Activated T-cell treated with anti-CD3 and anti-CD28 coated beads for 4 hours (primary cell): ENCODE measurements around the gene ITPRIPL1.
A peak's percentile ranks its signal among the peaks of the same experiment; 100 is the strongest.
"Not testable (repeated sequence)": the region's sequence is repeated elsewhere in the genome, so short reads cannot be mapped to it uniquely, and the experiment has no call there.

Experiments used
- DNase-seq: peaks from one replicate; pipeline ENCODE4 v3.0.0-alpha.2; 2020

Gene ITPRIPL1, protein sequence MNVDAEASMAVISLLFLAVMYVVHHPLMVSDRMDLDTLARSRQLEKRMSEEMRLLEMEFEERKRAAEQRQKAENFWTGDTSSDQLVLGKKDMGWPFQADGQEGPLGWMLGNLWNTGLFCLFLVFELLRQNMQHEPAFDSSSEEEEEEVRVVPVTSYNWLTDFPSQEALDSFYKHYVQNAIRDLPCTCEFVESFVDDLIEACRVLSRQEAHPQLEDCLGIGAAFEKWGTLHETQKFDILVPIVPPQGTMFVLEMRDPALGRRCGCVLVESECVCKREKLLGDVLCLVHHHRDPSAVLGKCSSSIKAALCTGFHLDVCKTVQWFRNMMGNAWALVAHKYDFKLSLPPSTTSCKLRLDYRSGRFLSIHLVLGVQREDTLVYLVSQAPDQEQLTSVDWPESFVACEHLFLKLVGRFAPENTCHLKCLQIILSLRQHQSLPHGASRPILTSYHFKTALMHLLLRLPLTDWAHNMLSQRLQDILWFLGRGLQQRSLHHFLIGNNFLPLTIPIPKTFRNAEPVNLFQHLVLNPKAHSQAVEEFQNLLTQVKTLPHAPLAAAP

DNA sequence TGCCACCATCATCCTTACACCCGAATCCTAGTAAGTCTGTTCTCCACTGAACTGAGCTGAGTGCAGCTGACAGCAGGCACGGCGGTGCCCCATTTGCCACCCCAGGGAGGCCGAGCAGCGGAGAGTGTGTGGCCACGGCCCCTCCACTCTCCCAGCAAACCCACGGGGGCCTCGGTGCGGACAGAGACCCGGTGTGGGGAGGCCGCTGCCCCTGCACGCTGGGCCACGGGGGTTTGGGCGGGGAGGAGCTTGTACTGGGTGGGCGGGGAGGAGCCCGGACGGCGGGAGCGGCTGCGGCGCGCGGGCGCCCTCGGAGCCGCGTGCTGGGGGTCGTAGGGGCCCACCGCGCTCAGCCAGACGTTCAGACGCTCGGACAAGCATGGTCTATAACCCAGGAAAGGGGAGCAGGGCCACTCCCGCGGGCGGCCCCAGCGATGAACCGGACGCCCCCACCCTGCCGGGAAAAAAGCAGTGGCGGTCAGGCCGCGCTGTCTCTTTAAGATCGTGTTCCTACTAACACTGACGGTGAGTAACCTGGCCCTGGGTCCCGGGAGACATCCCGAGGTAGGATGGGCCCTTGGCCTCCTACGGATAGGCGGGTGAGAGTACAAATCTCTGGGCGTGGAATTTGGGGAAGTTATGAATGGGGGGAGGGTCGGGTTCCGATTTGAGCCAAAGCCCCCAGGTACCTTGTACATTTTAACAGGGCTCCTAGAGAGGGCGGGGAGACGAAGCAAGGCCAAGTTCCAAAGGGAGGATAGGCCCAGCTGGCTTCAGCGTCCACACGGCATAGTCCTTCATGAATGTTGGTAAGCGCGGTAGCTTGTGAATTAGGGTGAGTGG, at the start of gene ITPRIPL1:
Gene ITPRIPL1 (plus strand): TSS at position 277 of the 843 bp plus-strand sequence. CDS start 523 bp downstream, at position 800.
- no peak for DNase-seq

DNA sequence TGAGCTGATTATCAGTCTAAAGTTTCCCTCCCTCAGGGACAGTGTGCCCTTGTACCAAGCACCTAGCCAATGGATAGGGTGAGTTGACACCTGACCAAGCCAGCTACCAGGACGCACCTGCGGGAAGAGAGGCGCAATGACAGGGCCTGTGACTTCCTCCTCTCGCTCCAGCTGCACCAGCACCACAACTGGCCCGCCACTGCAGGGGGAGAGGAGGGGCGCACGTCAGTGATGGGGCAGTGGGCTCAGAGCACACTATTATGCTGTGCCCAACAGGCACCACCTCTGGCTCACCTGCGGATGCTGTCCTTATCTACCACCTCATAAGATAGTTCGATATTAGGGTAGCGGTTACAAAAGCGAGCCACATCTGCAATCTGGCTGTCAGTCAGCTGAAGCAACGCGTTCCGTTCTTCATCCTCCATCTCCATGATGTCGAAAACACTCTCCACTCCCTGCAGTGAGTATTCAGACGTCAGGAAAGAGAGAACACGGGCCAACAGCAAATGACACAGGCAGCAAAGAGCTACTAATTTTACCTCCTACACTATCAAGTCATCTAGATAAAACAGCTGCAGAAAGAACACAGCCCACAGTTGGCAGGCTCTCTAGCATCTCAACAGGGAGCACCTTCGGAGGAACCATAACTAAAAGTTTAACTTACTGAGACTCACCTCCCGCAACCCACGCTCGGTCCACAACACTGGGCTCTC, 48.2 kb upstream of the ITPRIPL1 start:
- DNase-seq, result no peak

DNA sequence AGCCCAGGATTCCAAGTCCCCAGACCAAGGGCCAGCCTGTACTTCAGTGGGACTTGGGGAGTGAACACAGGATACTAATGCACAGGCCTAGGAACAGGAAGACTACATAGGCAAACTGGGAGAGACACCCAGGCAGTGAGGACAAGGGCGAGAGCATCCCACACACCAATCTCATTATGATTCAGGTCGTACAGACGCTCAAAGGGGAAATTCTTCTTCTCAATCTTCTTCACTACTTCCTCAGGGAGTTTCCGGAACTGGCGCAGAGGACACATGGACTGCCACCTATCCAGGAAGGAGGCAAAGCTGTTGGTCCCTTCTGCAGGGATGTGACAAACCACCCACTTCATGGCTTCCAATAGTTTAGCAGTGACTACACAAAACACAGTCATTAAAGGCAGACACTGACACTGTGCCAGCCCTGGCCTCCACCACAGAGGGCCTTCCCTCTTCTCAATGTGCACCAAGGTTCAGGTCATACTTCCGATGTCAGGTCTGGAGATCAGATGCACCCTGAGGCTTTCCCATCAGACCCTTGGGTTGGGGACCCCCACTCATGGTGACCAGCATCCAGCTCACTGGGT, 37.8 kb upstream of the ITPRIPL1 start:
- DNase-seq, result no peak

DNA sequence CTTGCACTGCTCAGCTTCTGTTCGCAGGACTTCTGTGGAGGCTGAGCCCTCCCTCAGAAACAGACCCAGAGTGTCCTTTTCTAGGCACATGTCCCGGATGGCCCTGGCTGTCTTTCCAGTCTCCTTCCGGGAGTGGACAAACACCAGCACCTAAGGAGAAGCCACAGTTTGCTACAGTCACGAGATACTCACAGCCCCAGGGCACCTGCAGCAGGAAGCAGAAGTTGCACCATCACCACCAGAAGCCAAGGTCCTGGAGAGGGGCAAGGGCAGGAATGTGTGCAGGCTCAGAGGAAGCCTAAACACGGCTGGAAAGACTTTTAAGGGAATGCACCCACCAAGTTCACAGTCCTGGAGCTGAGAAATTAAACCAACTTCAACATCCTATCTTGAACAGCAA, 33.4 kb upstream of the ITPRIPL1 start:
- DNase-seq, result no peak

DNA sequence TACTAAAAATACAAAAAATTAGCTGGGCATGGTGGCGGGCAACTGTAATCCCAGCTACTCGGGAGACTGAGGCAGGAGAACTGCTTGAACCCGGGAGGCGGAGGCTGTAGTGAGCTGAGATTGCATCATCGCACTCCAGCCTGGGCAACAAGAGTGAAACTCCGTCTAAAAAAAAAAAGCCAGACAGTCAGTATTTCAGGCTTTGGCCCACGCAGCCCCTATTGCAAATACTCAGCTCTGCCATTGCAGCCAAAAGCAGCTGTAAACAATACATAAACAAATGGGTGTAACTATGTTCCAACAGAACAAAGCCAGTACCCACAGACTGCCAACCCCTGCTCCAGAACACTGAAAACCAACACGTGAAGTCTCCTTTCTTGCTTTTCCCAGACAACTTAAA, 30.8 kb upstream of the ITPRIPL1 start:
- not testable (repeated sequence) for DNase-seq

DNA sequence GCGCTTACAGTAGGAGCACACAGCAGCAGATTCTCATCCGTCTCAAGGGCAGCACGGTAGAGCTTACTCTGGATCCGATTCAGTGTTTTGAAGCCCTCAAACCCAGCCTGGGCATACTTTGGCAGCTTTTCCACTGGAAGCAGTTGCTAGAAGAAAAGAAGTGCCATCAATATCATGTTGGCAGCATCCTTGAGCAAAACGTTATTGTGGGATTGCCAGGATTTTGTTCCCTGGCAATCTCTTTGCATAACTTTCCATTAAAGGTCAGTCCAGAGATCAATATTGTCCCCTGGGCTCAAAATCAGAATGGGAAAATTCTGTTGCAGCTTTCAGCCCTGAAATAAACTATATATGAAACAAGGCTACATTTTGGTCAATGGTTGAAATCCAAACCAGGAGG, 28.2 kb upstream of the ITPRIPL1 start:
- no peak for DNase-seq

DNA sequence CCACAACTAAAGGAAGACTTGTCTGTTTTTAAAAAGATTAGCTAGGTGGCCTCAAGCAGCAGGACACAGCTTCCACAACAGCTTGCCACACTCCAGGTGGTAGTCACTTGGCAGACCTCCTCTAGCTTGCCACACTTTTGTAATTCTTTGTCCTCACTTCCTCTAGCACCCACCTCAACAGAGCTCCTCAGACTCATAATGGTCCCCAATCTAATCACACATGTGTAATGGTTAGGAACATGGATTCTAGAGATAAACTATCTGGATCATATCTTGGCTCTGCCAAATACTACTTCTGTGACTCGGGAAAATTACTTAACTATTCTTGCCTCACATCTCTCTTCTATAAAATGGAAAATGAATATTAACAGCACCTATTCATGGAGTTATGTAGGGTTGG, 23.3 kb upstream of the ITPRIPL1 start:
- DNase-seq, result no peak

DNA sequence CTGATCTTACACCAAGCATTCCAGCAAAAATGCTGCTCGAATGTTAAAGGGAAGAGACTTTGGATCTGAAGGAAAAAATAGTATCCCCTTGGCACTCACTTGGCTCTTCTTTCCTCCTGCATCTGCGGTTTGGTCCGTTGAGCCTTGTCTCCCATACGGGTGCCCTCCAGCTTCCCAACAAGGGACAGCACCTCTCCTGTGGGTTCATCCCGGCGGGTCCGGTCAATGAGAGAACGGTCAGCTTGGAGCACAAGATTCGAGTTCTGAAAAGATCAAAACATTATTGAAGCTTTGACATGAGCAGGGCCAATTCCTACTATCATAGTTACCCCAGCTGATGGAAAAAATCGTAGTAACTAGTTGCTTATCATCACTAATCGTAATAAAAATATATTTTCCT, 20.5 kb upstream of the ITPRIPL1 start:
- DNase-seq, result no peak

DNA sequence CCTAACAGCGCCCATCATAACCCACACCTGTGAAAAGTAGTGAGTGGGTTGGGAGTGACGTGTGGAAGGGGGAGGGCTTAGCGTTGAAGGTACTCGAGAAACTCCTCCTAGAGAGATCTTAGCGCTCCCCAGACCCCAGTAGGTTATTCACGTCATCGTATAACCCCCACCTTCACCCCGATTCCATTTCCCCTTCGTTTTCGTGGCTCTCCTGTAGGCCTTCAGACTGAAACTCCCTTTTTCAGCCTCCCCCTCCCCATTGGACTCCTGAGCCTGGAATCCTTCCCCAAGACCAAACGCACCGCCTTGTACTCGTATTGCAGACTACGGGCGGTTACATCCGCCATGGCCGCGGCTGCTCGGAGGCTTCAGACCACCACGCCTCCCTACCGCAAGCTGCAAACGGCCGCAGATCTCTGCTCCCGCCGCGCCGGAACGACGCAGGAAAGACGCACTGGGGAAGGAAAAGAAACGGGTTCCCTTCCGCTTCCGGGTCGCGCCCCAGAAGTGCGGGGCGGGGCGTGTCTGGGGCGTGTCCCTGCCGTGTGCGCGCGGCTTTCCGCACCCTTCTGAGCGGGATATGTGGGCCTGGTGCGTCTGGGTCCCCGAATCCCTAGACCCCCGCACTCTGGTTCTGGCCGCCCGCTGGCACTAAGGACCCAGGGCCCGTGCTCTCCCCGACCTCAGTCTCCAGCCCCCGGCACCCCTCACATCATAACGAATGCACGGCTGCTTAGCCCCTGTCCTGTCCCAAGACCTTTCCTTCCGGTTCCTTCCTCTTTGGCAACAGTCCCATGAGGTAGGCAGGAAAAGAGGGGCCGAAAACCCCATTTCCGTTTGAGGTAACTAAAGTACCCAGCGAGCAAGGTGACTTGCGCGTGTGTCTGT, 19.8 kb upstream of the ITPRIPL1 start, which contains the start of gene SNRNP200:
Gene SNRNP200 (minus strand): TSS at position 456 of the 888 bp plus-strand sequence. CDS start 109 bp downstream, at position 347.
- DNase-seq, result peak; percentile 88

DNA sequence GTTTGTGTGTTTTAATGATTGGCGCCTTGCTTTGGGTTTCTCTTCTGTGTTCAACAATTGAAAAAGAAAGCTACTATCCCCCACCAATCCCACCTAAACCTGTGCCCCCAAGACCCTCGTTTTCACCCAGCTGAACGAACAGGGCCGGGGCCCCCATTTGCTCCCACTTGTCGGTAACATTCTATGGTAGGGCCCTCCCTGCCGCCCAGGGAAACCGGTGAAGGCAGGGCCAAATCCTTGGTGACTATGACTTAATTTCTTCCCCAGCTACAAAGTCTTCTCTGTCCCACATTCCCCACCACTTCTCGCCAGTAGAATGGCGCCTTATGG, 19.2 kb upstream of the ITPRIPL1 start:
- DNase-seq, result no peak

DNA sequence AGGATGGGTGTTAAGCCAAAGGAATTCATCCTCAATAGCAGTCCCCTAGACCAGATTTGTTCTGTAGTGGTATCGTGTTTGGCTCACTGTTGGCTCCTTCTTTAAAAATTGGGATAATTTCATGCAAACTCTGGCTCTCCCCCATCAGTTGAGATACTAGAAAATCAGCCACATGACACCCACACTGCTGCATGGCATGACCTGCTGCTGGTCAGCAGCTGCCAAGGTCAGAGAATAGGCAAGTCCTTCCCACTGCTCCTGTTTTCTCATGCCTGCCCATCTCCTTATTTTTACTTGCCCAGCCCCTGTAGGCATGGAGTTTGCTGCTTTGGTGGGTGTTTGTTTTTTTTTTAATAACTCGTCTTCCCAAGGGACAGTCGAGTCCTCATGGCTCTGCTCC, 18.7 kb upstream of the ITPRIPL1 start:
- DNase-seq, result no peak

DNA sequence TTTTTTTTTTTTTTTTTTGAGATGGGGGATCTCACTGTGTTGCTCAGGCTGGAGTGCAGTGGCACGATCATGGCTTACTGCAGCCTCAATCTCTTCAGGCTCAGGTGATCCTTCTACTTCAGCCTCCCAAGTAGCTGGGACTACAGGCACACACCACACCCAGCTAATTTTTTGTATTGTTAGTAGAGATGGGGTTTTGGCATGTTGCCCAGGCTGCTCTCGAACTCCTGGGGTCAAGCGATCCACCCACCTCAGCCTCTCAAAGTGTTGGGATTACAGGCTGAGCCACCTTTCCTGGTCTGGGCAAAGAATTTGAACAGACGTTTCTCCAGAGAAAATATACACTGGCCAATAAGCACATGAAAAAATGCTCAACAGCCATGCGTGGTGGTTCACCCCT, 16.9 kb upstream of the ITPRIPL1 start:
- no peak for DNase-seq

DNA sequence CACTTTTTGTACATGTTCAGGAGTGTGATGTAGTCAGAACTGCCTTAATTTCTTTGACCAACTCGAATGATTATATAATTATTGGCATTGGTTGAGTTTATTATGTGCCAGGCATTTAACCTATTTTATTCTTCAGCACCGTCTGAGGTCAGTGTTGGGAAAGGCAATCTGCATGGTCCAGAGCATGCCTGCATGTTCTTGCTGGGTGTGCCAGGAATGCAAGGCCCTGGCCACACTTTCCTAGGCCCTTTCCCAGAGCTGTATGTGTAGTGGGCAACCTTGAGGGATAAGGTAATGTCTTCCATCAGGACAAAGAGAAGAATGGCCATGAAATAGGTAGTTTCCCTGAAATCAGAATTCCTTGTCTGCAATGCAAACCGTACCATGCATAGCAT, 10.1 kb upstream of the ITPRIPL1 start:
- DNase-seq, result no peak

DNA sequence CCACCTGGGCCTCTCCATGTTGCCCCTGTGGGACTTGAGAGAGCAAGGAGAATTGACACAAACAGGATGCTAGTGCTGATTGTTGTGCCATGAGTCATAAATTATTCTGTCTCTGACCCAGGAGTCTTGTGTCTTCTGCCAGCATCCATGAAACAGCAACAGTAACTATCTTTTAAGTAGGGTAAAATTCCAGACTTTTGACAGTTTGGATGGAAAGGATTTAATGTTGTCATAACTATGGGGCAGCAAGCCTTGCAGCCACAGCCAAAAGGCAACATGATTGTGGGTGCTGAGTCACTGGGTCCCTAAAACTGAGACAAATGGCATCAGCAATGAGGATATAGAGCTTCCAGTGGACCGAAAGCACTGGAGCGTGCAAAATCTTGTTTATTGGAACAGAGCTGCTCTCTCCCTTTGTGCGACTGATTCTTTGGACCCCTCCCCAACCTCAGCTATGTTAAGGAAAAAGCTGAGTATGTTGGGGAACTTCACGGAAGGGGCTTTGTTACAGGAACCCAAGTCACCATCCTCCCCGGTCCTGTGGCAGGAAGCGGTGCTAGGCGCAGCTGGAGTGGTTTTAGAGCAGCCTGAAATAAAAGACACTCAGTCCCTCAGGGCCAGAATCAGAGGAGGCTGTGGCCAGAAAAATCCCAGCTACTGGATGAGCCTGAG, 9.6 kb upstream of the ITPRIPL1 start:
- no peak for DNase-seq

DNA sequence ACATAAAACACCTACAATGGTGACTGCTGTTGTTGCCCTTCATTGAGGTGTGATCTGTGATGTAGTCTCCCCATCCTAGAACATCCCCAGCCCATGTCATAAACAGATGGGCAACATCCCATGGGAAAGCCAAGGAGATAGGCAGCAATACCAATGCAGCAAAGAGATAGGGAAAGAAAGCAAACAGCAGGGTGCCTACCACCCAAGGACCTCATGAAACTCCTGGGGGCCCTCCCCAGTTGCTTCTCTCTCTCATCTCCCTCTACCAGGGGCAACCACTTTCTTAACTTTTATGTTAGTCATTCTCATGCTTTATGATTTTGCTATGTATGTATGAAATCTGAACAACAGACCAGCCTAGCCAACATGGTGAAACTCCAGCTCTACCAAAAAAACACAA, 8.1 kb upstream of the ITPRIPL1 start:
- no peak for DNase-seq

DNA sequence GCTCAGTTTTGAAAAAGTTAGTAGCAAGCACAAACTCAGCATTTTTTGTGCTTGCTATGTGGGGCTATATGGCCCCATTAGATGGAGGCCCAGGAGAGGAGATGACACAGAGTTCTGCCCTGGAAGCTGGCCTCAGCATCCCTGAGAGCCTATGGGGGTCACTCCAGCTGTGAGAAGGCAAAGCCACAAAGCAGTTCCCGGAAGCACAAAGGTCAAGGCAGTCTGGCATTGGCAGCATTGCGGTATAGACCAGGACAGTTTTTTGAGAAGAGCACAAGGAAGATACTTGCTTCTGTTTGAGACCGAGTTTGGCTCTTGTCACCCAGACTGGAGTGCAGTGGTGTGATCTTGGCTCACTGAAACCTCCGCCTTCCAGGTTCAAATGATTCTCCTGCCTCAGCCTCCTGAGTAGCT, 7.5 kb upstream of the ITPRIPL1 start:
- DNase-seq, result no peak

DNA sequence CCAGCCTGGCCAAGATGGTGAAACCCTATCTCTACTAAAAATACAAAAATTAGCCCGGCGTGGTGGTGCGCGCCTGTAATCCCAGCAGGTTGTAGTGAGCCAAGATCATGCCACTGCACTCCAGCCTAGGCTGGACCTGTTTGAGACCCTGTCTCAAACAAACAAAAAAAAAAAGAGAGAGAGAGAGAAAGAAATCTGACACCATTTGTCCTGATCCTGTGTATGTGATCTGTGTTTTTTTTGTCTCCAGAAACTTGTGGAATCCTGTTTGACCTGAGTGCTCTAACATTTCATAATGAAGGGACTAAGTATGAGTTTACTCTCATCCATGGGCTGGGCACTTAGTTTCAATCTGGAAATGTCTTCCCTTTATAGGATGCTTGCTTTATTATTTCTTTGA, 6.4 kb upstream of the ITPRIPL1 start:
- no peak for DNase-seq

DNA sequence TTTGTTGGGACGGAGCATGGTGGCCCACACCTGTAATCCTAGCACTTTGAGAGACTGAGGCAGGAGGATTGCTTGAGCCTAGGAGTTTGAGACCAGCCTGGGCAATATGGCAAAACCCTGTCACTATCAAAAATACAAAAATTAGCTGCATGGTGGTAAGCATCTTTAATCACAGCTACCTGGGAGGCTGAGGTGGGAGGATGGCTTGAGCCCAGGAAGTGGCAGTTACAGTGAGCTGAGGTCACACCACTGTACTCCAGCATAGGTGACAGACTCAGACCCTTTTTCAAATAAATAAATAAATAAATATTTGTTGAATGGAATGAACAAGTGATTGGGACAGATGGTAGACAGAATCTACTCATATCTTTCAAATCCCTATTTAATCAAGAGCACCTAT, 5.7 kb upstream of the ITPRIPL1 start:
- DNase-seq, result no peak

DNA sequence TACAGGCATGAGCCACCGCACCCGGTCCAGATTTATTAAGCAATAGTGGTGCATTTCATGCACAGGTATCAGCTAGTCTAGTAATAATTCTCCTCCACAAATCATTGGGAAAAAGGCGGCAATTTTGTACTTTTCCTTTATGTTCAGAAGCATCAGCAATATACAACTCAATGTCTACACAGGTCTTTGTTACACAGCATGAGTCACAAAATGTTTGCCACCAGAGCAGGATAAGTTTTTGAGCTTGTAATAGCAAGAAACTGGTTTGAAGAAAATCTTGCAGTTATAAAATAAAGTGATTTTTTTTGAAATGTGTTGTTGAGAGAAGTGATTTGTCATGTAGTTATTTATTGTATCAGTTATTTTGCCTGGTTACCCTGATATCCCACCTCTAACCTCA, 4.8 kb upstream of the ITPRIPL1 start:
- DNase-seq, result no peak

DNA sequence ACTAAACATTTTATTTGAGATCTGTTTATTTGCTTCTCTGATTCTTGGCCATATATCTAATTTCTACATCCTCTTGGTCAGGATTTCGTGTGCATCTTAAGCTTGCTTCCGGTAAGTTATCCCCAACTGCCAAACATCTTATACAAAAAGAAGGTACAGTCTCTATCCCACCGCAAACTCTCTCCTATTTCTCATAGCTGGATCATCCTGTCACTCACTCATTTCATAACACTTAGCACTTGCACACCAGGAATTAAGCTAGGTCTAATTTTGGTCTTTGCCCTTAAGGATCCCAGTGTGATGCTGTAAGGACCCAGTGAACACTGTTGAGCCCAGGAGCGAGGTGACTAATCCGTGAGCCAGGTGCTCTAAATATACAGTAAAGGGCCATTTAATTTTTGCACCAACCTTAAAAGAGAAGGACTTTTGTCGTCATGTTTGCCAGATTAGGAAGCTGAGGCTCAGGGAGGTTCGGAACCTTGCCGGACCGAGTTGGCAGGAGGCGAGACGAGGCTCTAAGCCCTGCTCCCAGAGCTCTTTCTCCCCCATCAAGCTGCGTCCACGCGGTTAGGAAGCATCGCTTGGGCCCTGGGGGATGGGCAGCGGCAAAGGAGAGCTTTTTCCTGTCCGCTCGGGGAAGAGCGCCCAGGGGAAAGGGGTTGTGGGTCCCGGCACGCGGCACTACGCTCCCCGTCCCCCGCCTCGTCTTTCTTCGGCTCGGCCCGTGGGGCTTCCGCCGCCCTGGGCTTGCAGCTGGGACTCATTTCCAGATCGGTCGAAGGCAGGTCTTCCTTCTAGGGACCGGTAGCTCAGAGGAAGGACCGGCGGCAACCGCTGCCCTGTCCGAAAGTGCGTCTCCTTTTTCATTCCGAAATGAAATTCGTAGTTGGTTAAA, 4.1 kb upstream of the ITPRIPL1 start:
- no peak for DNase-seq
